MCF 10A (cell line): Measurements from ENCODE around the gene PRLH. TPM values are rescaled to one million over a fixed set of nuclear protein-coding genes. Genes with fewer than 3 reads are reported as not detected.
"Not testable (repeated sequence)": the region's sequence is repeated elsewhere in the genome, so short reads cannot be mapped to it uniquely, and the experiment has no call there.

ENCODE experiments used
- BruUV-seq: library from RNA; stranded (reverse); fragments of 400-500 nt; replicated peaks from 2 replicates; lab custom pipeline; 2021; lab: Mats Ljungman, UMichigan
- CTCF ChIA-PET: fragments of 300-600 bp; sonication (Branson Sonifier 250); formaldehyde crosslinking; extraction: SDS; loops from one replicate; lab custom pipeline; 2021; ENCODE audit warnings: antibody characterized with exemption, inconsistent platforms; lab: Yijun Ruan, JAX
- POLR2A ChIA-PET: fragments of 300-600, 350-650 bp; sonication (Branson Sonifier 250); formaldehyde crosslinking; extraction: SDS; loops from one replicate; lab custom pipeline; 2020; ENCODE audit warnings: antibody characterized with exemption, inconsistent platforms; lab: Yijun Ruan, JAX
- DNase-seq: peaks from one replicate; pipeline ENCODE4 v3.0.0-alpha.2; 2018; ENCODE audit not compliant: unreplicated experiment
- H3K27ac Mint-ChIP-seq: one replicate; pipeline ENCODE4 v1.8.0; 2022; ENCODE audit warnings: mild to moderate bottlenecking, low read depth, mixed read lengths; ENCODE audit not compliant: unreplicated experiment
- H3K27me3 Mint-ChIP-seq: one replicate; pipeline ENCODE4 v1.8.0; 2022; ENCODE audit warnings: mixed read lengths; ENCODE audit not compliant: insufficient read depth, unreplicated experiment
- H3K36me3 Mint-ChIP-seq: one replicate; pipeline ENCODE4 v1.8.0; 2022; ENCODE audit warnings: mild to moderate bottlenecking, moderate library complexity, mixed read lengths; ENCODE audit not compliant: insufficient read depth, unreplicated experiment
- H3K4me1 Mint-ChIP-seq: one replicate; pipeline ENCODE4 v1.8.0; 2022; ENCODE audit warnings: mixed read lengths; ENCODE audit not compliant: insufficient read depth, unreplicated experiment
- H3K4me3 Mint-ChIP-seq: one replicate; pipeline ENCODE4 v1.8.0; 2022; ENCODE audit warnings: mild to moderate bottlenecking, moderate library complexity, mixed read lengths; ENCODE audit not compliant: unreplicated experiment
- H3K9me3 Mint-ChIP-seq: one replicate; pipeline ENCODE4 v1.8.0; 2022; ENCODE audit warnings: mixed read lengths; ENCODE audit not compliant: unreplicated experiment
- CTCF ChIP-seq: fragments of 200-600 bp; IDR thresholded peaks from one replicate; pipeline ENCODE4 v1.8.0; 2022; ENCODE audit warnings: antibody characterized with exemption, mild to moderate bottlenecking; ENCODE audit not compliant: unreplicated experiment
- intact Hi-C: fragments of 100-400 bp; cut with micrococcal nuclease; formaldehyde crosslinking; loops from 2 replicates; pipeline ENCODE4 v1.14.1; 2022
- total RNA-seq: library from RNA; stranded (reverse); gene quantifications from 2 replicates; pipeline ENCODE4 v1.2.3, GENCODE V29; 2022

PRLH gene
- total RNA-seq, 1 experiment from 2014 or later = not detected

GRCh38 chr2:237592425-237592980 is 26.1 kb downstream of the PRLH start:
- H3K27me3 Mint-ChIP-seq = no peaks in the 10 kb centered on the region
- intact Hi-C loops = loop anchor here (5.0 kb wide), 1 partner anchor 65 kb away; no protein-coding TSS in a partner anchor
- BruUV-seq = no TSS peak
- ChIA-PET CTCF (interaction anchor here (0.7 to 4.4 kb wide), 4 partner anchors 20 to 251 kb away, joined by 3 to 18 read pairs (median 3); no protein-coding TSS in a partner anchor), POLR2A (interaction anchor here (0.6 to 0.9 kb wide), 3 partner anchors 70 to 506 kb away, joined by 3 to 4 read pairs (median 3); no protein-coding TSS in a partner anchor)
- H3K36me3 Mint-ChIP-seq = no peaks in the 10 kb centered on the region
- H3K4me1 Mint-ChIP-seq = peaks cover 13% of the 10 kb centered on the region
- DNase-seq = no peak
- no peak overlapping the region for H3K27ac Mint-ChIP-seq
- no peak overlapping the region for H3K4me3 Mint-ChIP-seq
- H3K9me3 Mint-ChIP-seq = no peaks in the 10 kb centered on the region
- no peak for TF ChIP-seq CTCF

DNA sequence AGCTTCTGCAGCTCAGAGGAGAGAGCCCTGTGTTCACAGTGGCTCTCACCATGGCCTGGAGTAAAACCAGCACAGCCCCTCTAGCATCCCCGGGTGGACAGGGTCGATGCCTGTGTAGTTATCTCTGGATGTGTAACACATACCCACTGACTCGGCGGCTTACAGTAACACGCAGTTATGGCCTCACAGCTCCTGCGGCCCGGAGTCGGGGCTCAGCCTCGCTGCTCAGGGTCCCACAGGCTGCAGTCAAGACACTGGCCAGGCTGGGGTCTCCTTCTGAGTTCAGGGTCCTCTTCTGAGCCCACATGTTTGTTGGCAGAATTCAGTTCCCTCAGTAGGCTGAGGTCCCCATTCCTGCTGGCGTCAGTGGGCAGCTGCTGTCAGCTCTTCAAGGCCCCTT is 26.7 kb downstream of the PRLH start:
- CTCF ChIA-PET = interaction anchor here (0.8 to 4.4 kb wide), 4 partner anchors 20 to 152 kb away, joined by 3 to 18 read pairs (median 3); no protein-coding TSS in a partner anchor
- H3K27ac Mint-ChIP-seq = no peak overlapping the region

DNA sequence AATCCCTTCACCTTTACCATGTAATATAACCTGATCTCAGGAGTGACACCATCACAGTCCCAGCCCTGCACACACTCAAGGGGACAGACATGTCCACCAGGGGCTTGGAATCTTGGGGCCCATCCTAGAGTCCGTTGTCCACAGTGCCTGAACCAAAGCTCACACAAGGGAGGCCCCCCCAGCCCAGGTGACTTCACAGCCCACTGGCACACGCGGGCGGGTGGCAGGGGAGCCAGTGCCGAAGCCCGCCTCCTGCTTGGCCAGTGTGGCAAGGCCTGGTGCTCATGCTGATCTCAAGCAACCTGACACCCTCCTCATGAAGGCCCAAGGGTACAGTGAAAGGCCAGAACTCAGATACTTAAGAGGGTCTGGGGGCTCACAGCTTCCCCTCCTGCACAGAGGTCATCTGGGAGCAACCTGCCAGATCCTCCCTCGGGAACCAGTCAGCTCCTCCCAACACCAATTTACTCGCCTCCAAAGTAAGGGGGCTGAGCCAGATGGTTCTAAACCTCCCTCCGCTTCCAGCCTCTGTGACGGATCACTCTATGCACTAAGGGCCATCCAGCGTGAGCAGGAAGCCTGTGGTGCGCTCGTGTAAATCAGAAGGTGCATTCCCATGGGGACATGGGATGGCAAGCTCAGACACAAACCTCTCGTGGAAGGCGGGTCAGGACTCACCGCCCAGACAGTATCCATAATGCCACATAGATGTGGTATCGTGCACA is 27.4 kb downstream of the PRLH start:
- peaks cover 13% of the 10 kb centered on the region for H3K4me1 Mint-ChIP-seq
- H3K27me3 Mint-ChIP-seq = no peaks in the 10 kb centered on the region
- no TSS peak for BruUV-seq
- intact Hi-C loops = loop anchor here (5.0 kb wide), 1 partner anchor 64 kb away; no protein-coding TSS in a partner anchor
- no peaks in the 10 kb centered on the region for H3K36me3 Mint-ChIP-seq
- DNase-seq = no peak
- no peak overlapping the region for H3K27ac Mint-ChIP-seq
- POLR2A ChIA-PET = no interaction called here
- no peak overlapping the region for H3K4me3 Mint-ChIP-seq
- H3K9me3 Mint-ChIP-seq = no peaks in the 10 kb centered on the region
- TF ChIP-seq CTCF = no peak
- CTCF ChIA-PET = interaction anchor here (0.6 to 0.8 kb wide), 2 partner anchors 21 to 129 kb away, joined by 3 read pairs; no protein-coding TSS in a partner anchor

More for the DNA sequence above, 26.7 kb downstream of the PRLH start:
- peaks cover 13% of the 10 kb centered on the region for H3K4me1 Mint-ChIP-seq
- POLR2A ChIA-PET = interaction anchor here (0.9 kb wide), 1 partner anchor 100 kb away, joined by 3 read pairs; no protein-coding TSS in a partner anchor
- no peak for DNase-seq
- H3K27me3 Mint-ChIP-seq = no peaks in the 10 kb centered on the region
- H3K4me3 Mint-ChIP-seq = no peak overlapping the region
- H3K36me3 Mint-ChIP-seq = no peaks in the 10 kb centered on the region
- intact Hi-C loops = loop anchor here (5.0 kb wide), 1 partner anchor 64 kb away; no protein-coding TSS in a partner anchor
- no peak for TF ChIP-seq CTCF
- no TSS peak for BruUV-seq
- H3K9me3 Mint-ChIP-seq = no peaks in the 10 kb centered on the region

GRCh38 chr2:237594514-237594871 is 28.1 kb downstream of the PRLH start:
- Mint-ChIP-seq H3K27me3 (no peaks in the 10 kb centered on the region), H3K4me1 (peaks cover 13% of the 10 kb centered on the region), H3K36me3 (no peaks in the 10 kb centered on the region), H3K4me3 (no peak overlapping the region), H3K27ac (no peak overlapping the region), H3K9me3 (no peaks in the 10 kb centered on the region)
- intact Hi-C loops = loop anchor here (5.0 kb wide), 1 partner anchor 63 kb away; no protein-coding TSS in a partner anchor
- ChIA-PET POLR2A (no interaction called here), CTCF (no interaction called here)
- no peak for TF ChIP-seq CTCF
- BruUV-seq = no TSS peak
- no peak for DNase-seq

DNA sequence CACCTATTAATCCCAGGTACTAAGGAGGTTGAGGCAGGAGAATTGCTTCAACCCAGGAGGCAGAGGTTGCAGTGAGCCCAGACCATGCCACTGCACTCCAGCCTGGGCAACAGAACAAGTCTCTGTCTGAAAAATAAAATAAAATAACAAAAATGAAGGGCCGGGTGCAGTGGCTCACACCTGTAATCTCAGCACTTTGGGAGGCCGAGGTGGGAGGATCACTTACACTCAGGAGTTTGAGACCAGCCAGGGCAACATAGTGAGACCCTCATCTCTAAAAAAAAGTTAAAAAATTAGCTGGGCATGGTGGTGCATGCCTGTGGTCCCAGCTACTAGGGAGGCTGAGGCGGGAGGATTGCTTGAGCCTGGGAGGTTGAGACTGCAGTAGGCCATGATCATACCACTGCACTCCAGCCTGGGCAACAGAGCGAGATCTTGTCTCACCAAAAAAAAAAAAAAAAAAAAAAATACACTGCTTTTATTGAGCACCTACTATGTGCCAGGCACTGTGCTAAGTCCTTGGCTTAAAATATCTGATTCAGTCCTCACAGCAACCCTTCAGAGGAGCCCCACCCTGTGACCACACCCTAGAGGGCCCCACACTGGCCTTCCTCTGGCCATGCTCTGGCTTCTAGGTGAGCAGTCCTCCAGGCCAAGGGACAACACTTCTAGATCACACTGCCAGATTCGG is 29.6 kb downstream of the PRLH start:
- H3K4me1 Mint-ChIP-seq, intact Hi-C loops, DNase-seq, BruUV-seq, H3K27me3 Mint-ChIP-seq, H3K4me3 Mint-ChIP-seq, H3K9me3 Mint-ChIP-seq, H3K36me3 Mint-ChIP-seq, H3K27ac Mint-ChIP-seq: not testable (repeated sequence)
- ChIA-PET CTCF (interaction anchor here (0.6 kb wide), 1 partner anchor 862 kb away, joined by 3 read pairs; no protein-coding TSS in a partner anchor), POLR2A (interaction anchor here (0.6 kb wide), 1 partner anchor 67 kb away, joined by 3 read pairs; no protein-coding TSS in a partner anchor)
